Activated naive CD4-positive, alpha-beta T cell treated with Interleukin-2 at 50 U/mL for 16 hours (primary cell): ENCODE results near the gene KLHL40.

Source experiments
- DNase-seq: peaks from one replicate; pipeline ENCODE4 v3.0.0-alpha.2; 2020

KLHL40 gene

DNA sequence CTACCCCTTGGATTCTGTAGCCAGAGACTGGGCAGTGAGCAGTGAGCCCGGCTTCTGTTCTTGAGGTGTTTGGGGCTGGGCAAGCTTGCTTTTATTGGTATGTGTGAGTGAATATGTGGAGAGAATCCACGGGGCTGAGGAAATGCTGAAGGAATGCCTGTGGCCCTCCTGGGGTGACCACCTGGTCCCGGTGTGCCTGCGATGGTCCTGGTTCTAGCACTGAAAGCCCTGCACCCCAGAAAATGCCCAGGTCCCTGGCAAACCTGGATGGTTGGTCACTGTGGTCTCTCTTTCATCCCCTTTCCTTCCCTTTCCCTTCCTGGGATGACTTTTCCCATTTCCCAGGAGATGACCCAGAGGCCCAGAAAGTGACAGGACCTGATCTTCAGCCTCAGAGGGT is 27.7 kb upstream of the KLHL40 start:
- no peak for DNase-seq

DNA sequence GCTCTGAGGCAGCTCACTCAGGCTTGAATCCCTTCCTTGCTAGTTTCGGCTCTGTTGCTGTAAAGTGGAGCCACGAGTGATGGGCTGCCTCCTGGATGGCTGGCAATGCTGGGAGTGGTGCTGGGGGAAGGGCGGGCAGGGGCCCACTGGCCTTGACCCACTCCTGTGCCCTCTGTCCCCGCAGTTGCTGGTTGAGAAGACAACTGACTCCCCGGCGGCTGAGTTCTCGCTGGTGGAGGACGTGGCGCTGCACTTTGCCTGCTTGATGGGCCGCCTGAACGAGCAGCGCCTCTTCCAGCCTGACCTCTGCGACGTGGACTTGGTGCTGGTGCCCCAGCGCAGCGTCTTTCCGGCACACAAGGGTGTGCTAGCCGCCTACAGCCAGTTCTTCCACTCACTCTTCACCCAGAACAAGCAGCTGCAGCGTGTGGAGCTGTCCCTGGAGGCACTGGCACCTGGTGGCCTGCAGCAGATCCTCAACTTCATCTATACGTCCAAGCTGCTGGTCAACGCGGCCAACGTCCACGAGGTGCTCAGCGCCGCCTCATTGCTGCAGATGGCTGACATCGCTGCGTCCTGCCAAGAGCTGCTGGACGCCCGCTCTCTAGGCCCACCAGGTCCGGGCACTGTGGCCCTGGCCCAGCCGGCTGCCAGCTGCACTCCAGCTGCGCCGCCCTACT is 27.1 kb upstream of the KLHL40 start:
- DNase-seq = no peak

DNA sequence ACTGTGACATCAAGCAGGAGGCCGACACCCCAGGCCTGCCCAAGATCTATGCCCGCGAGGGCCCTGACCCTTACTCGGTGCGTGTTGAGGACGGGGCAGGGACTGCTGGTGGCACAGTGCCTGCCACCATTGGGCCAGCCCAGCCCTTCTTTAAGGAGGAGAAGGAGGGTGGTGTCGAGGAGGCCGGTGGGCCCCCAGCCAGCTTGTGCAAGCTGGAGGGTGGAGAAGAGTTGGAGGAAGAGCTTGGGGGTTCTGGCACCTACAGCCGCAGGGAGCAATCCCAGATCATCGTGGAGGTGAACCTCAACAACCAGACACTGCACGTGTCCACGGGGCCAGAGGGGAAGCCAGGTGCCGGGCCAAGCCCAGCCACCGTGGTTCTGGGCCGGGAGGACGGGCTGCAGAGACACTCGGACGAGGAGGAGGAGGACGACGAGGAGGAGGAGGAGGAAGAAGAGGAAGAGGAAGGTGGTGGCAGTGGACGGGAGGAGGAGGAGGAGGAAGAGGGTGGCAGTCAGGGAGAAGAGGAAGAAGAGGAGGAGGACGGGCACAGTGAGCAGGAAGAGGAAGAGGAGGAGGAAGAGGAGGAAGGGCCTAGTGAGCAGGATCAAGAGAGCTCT is 26.5 kb upstream of the KLHL40 start:
- no peak for DNase-seq

DNA sequence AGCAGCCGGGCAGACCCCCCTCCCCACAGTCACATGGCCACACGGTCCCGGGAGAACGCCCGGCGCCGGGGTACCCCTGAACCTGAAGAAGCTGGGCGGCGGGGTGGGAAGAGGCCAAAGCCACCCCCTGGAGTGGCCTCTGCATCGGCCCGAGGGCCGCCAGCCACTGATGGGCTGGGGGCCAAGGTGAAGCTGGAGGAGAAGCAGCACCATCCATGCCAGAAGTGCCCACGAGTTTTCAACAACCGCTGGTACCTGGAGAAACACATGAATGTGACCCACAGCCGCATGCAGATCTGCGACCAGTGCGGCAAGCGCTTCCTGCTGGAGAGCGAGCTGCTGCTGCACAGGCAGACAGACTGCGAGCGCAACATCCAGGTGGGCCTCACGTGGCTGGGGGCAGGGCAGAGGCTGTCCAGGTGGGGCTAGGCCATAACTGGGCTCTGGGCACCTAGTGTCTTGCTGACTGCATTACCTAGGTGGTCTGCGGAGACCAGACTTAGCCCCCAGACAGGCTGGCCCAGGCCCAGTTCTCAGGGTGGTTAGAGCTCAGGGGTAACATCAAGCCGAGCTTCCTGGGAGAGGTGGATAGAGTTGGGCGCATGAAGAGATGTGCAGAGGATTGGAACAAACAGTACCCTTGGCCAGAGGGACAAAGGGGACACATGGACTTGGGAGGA is 25.7 kb upstream of the KLHL40 start:
- DNase-seq = no peak

DNA sequence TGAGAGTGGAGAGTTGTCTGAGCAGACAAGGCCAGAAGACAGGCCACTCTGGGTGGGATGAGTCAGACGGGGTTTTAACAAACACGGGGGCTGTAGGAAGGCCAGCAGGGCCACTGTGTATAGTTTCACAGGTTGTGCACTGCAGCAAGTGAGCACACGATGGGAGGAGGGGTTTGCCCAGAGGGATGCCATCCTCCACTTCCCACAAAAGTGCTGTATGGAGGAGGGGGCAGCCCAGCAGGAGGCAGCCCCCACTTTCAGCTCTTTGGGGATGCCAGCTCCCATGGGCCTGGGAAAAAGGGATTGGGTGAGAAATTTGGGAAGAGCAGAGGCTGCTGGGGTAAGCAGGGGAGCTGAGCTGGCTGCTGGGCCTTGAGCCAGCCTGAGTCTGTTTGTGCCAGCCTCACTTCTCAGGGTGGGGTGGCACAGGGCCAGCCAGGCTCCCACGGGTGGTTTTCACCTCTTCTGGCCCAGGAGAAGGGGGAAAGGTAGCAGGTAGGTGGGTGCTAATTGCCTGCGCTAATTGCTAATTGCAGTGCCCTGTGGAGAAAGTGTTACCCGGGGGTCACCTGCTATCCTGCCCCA is 25.1 kb upstream of the KLHL40 start:
- DNase-seq = no peak

DNA sequence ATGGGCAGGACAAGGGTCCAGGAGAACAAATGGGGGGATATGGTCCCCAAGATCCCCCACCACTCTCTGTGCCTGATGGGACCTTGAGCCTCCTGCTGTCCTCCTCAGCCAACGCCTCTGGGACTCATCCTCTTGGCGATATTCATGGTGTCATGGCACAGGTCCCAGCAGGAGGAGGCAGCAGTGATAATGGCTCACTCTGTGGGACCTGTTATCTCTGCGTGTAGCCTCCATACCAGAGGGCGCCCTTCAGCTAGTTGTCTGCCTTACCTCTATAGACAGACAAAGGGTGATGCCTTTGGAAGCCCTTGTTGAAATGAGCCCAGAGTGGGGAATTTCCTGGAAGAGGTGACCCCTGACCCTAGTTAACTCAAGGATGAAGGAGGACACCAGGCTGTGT is 24.4 kb upstream of the KLHL40 start:
- DNase-seq = no peak

DNA sequence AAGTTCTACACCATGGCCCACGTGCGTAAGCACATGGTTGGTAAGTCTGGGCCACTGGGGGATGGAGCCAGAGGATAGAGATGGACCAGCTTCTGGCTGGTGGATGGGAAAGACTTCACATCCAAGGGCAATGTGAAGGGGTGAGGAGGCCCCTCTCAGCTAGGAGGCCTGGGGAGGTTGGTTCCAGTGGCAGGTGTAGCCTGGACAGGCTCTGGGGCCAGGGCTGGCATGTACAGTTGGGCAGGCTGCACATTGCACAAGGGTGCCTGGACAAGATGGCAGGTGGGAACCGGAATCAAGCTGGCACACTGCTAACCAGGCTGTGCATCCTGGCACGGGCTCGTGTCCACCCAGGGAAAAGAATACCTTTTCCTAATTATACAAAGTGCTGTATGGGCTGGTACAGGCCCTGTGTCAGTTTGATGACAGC is 23.7 kb upstream of the KLHL40 start:
- DNase-seq = no peak

DNA sequence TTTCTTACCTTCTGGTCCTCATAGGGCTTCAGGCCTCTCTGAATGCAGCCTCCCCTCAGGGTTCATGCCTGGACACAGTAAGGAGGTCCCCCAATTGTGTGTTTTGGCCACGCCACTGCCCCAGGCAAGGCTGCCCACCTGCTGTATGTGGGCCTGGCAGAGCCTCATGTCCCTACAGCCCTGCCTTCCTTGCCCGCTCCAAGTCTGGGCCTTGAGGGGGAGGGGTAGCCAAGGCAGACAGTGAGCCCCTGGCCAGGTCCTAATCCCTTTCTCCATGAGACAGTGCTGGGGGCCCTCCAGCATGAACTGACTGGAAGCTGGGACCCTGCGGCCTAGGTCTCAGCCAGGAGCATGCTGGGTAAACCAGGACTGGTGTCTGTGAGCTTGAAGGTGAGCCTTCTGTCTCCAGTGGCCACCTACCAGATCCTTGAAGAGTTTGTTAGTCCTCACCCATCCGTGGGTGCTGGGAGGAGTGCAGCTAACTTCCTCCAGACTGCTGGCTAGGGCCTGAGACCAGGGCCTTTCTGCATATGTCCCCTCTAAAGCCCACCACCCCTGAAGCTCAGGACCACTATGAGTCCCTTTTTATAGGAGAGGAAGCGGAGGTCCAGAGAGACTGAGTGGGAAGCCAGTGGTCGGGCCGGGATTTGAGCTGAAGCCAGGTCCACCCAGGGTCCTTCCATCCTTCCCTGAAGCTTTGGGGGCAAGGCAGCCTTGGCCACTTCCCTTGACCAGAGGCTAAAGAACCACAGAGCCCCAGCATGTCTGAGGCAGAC is 23.1 kb upstream of the KLHL40 start:
- no peak for DNase-seq

DNA sequence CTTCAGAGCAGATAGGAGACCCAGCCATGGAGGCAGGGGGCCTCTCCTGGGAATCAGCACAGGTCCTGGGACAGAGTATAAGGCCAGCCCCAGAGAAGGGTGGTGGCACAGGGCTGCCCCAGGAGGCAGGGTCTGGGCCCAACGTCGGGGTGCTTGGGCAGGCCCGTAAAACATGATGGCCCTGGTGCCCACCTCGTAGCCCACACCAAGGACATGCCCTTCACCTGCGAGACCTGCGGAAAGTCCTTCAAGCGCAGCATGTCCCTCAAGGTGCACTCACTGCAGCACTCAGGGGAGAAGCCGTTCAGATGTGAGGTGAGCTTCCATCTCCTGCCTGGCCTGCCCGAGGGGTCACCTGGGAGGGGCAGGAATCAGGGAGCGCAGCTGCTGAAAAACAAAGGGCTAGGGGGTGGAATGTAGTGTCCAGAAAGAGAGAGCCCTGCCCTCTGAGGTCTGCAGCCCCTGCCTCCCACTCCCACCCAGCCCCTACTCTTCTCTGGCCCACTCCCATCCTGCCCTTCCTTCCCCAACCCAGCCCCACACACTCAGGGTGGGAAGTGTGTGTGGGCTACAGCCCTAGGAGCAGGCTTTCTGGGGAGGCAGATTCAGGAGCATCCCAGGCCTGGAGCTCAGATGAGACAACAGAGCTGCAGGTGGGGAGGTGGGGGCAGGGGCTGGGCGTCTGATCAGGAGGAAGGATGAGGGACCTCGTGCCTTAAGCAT is 22.4 kb upstream of the KLHL40 start:
- no peak for DNase-seq

DNA sequence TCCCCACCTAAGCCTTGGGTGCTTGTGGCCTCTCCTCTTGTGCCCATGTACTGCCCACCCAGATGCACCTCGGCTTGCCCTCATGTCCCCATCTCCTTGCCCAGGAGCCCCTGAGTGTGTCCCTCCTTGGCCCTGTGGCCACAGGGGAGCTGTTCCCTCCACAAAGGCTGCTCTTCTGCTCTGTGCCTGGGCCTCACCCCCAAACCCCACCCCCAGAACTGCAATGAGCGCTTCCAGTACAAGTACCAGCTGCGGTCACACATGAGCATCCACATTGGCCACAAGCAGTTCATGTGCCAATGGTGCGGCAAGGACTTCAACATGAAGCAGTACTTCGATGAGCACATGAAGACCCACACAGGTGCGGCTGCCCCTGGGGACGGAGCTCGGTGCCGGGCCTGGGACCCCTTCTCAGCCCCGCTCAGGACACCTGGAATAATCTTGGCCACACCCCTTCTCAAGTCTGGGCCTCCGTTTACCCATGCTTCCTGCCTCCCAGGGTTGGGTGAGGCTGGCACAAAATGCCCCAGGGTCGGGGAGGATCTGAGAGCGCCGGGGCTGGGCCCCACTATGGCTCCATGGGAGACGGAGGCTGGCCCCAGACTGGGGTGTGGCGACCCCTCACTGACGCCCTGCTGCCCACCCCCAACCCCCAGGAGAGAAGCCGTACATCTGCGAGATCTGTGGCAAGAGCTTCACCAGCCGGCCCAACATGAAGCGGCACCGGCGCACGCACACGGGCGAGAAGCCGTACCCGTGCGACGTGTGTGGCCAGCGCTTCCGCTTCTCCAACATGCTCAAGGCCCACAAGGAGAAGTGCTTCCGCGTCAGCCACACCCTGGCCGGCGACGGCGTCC is 21.5 kb upstream of the KLHL40 start:
- DNase-seq = no peak

DNA sequence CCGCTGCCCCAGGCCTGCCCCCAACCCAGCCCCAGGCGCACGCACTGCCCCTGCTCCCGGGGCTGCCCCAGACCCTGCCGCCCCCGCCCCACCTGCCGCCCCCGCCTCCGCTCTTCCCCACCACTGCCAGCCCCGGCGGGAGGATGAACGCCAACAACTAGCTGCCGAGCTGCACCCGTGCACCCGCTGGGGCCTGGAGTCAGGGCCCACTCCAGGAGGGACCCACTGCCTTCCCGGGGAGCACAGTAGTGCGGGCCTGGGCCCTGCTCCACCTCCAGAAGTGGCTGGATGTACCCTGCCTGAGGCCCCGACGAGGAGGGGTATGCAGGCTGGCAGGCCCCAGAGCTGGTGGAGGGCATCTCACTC is 20.9 kb upstream of the KLHL40 start:
- DNase-seq = no peak

DNA sequence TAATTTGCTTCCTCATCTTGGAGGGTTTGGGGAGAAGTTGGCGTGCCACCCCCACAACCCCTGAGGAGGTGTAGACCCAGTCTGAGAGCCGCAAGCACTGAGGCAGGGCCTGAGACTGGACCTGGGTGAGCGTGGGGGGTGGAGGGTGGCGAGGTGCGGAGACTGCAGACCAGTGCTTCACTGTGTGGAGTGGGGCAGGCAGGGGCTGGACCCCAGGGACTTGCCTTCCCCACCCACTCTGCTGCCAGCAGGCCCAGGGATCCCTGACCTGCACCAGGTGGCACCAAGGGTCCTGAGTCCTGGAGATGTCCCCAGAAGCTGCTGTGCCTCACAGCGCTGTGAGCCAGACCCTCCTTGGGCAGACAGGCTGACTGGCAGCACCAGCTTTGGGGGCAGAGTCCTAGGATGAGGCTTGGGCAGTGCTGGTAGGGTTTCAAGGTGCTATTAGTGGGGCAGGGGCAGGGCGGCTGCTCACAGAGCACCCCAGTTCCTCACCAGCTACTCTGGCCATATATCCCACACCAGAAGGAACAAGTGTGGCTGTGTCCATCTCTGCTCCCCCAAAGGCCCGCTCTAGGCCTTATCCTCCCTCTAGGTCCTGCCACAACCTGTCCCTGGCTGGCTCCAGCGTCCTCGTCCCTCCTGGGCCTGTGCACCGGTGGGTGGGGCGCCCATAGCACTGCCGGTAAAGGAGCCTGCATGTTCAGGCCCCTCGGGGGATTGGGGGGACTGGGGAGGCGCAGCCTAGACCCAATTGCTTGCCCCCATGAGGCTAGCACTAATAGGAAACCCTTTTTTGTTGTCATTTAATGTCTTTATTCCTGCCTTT is 20.1 kb upstream of the KLHL40 start:
- no peak for DNase-seq

DNA sequence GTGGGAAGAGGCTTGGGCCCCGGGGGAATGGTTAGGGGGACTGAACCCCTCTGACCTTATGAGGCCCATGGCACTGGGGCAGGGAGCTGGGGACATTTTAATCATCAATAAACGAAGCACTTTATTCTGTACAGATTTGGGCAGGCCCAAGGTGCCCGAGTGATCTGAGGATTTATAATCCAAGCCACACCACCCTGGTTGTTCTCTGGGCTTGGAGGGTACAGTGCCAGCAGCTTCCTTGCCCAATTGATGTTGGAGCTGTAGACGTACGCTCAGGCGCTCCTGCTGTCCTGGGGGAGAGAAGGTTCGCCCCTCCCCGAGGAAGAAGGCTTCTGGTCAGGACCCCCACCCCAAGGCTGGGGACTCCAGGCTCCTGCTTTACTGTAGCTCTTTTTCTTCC is 19.3 kb upstream of the KLHL40 start:
- no peak for DNase-seq

DNA sequence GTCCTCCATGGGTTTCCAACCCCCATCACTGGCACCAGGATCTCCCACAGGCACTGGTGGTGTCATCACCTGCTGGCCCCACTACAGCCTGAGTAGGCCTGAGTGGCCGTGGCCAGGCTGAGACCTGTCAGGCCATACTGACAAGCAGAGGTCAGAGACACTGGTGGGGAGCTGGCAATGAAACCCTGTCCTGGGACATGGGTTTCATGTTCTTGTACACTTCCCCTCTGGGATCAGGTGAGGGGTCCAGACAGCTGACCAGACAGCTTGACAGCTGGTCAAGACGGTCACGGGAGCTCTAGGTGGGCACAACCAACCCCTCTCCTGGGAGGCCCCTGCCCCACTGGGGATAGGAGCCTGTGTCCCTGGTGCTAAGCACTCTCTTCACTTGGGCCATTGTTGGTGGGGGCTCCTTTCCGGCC is 18.7 kb upstream of the KLHL40 start:
- no peak for DNase-seq

DNA sequence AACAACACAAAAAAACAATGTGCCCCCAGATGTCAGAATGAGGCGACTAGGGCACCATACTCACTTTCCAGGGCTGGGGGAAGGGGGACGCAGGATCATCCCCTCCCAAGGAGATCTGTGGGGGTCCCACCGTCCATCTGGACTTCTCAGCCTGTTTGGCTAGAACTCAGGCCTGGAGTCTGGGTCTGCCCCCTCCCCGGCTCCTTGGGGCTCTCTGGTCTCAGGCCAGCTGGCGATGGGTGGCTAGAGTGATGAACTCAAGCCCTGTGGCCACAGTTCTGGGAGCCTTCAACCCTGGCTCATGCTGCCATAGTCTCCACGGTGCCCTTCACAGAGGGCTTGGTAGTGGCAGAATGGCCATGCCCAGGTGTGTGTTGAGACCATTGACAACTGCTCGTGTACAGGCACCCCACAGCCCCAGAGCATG is 18.2 kb upstream of the KLHL40 start:
- no peak for DNase-seq

DNA sequence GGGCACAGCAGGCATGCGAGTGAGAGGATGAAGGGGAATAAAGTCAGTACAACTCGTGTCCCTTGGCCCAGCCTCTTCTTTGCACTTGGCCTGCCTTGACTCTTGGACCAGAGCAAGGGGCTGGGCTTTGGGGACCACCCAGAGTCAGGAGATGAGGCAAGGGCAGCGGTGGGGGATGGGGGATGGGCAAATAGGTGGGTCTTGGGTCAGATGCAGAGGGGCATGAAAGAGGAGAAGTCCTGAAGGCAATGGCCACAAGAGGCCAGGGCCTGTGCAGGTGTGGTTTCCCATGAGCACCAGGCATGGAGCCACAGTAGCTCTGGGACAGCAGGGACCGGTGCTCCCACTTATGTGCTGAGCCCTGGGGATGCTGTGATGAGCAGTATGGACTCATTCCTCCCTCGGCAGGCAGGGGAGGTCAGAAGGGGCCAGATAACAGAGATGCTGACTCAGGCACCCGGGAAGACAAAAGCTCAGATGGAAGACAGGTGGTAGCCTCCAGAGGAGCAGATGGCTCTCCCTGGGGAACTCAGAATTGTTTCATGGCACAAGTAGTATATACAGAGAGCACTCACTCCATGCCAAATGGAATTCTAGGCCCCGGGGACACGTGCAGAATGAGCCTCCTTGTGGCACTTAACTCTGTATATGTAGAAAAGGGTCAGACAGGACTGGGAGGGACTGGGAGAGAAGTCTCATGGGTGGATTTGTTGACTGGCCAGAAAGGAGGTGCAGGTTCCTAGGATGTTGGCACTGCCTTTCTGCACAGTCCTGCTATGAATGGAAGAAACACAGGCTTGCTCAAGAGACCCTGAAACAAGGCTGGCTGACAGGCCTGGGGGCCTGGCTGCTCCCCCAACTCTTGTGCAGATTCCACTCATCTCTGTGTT is 17.6 kb upstream of the KLHL40 start:
- DNase-seq = no peak

DNA sequence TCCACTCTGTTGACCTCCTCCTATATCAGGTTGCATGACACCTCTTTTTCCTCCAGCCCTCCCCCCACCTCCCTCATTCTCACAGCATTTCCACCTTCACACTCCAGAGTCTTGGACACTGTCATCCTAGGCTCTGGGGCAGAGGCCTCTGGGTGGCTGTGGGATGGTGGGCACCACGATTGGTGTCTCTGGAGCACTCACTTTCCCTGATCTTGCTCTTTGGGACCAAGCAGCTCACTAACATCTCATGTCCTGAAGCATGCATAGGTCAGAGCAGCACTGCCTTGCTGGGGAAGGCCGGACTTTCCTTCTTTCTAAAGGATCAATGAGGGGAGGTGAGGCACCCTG is 16.9 kb upstream of the KLHL40 start:
- no peak for DNase-seq

DNA sequence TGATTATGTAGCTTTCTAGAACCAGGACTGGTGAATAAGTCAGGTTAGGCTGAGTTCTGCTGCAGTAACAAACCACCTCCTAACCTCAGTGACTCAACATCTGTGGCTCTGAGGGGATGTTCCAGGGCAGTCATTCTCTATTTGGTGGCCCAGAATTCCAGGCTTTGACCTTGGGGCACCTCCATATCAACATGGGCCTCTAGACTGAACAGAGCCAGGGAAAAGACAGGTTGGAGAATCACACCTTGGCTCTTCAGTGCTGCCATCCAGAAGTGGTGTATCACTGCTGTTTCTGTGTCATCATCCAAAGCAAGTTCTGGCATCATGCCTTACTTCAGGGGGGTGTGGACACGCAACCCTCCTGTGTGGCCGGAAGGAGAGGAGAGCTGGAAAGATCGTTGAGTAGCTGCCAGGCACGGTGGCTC is 16.5 kb upstream of the KLHL40 start:
- no peak for DNase-seq

DNA sequence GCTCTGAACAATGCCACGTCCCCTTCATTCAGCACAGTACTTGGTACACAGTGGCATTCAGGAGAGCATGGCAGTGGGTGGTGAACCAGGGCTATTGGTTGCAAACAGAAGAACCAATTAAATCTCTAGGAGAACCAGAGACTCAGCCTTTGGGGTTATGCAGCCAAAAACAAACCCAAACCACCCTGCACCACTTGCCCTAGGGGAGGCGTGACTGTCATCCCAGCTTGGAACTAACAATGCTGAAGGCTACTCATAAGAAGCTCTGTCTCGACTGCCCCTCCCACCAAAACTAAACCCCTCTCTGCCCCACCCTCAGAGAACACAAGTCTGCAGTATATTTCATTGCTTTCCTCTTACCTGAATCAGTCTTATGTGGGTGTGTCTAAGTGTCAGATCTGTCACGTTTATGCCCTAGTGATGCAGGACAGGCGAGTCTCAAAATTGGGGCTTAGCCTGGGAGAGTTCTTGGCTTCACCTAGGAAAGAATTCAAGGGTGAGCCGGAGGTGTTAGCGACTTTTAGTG is 15.2 kb upstream of the KLHL40 start:
- no peak for DNase-seq
